Measurements from ENCODE around the gene IFT88. TPM values are rescaled to one million over a fixed set of nuclear protein-coding genes. Genes with fewer than 3 reads are reported as not detected.

Gene IFT88
- total RNA-seq, 1 experiment from 2014 or later: 5.2 TPM

GRCh38 chr13:20714563-20715329 is 147.8 kb downstream of the IFT88 start:
- Histone ChIP-seq H3K4ac (ENCODE audit: low read depth, low read length) (no peak overlapping the region), H3T11ph (ENCODE audit: low read length) (no peak overlapping the region), H4K91ac (ENCODE audit: insufficient read length, low read depth, low read length) (no peak overlapping the region), H3K18ac (ENCODE audit: insufficient read length, low read depth, low read length) (no peak overlapping the region), H3K14ac (ENCODE audit: insufficient read depth, low read length) (no peak overlapping the region; the same call in 1 of the 2 replicates), H3K27me3 (ENCODE audit: insufficient read depth, low read length) (no peaks in the 10 kb centered on the region), H3K23me2 (ENCODE audit: insufficient read length, low read depth, low read length, poor library complexity, severe bottlenecking) (no peaks in the 10 kb centered on the region), H3K4me1 (ENCODE audit: insufficient read depth, low read length) (no peaks in the 10 kb centered on the region), H2BK12ac (ENCODE audit: insufficient read length, low read depth, low read length) (no peak overlapping the region), H4K20me1 (ENCODE audit: control insufficient read depth, insufficient read depth, insufficient read length) (no peaks in the 10 kb centered on the region), H3K23ac (ENCODE audit: insufficient read length, low read depth, low read length) (no peak overlapping the region), H4K8ac (replicated peaks; ENCODE audit: insufficient read length, low read depth, low read length) (no peak overlapping the region), H3K27ac (ENCODE audit: insufficient read length, low read depth, low read length) (no peak overlapping the region), H2BK120ac (ENCODE audit: low read depth, low read length, poor library complexity, severe bottlenecking) (no peak overlapping the region), H3K79me2 (ENCODE audit: insufficient read depth, low read length) (no peaks in the 10 kb centered on the region), H2AFZ (ENCODE audit: low read length) (no peak overlapping the region), H3K79me1 (ENCODE audit: insufficient read depth, low read depth, low read length, poor library complexity, severe bottlenecking) (no peaks in the 10 kb centered on the region), H4K5ac (ENCODE audit: insufficient read length, low read depth, low read length) (no peak overlapping the region), H2AK5ac (ENCODE audit: insufficient read length, low read length) (no peak overlapping the region), H3K4me2 (ENCODE audit: insufficient read depth, insufficient read length, low read length) (no peak overlapping the region), H3K9me3 (ENCODE audit: control insufficient read depth, low read depth, low read length) (no peaks in the 10 kb centered on the region), H3K9ac (ENCODE audit: extremely low read depth, insufficient read length, low read length) (no peak overlapping the region), H3K56ac (ENCODE audit: insufficient read length, low read depth, low read length) (no peak overlapping the region), H2BK5ac (ENCODE audit: insufficient read length, low read length) (no peak overlapping the region), H2BK15ac (ENCODE audit: low read depth, low read length) (no peak overlapping the region), H2BK20ac (ENCODE audit: low read depth, low read length, poor library complexity, severe bottlenecking) (no peak overlapping the region)
- Mint-ChIP-seq H3K9me3 (peaks cover 0 to 2% of the 10 kb centered on the region in 2 experiments; a peak in 1 of 5 replicates), H3K27ac (no peak overlapping the region), H3K36me3 (ENCODE audit: insufficient read depth in 1 of 3, low read depth in 3 of 3) (no peaks in the 10 kb centered on the region), H3K4me1 (peaks cover 32 to 35% of the 10 kb centered on the region in 2 experiments), H3K4me3 (no peak overlapping the region), H3K27me3 (ENCODE audit: low read depth) (peaks cover 32% of the 10 kb centered on the region)
- no CpG with 5 or more reads among the region's 9 CpGs for WGBS (ENCODE audit: extremely low coverage, insufficient read length, low lambda C conversion rate)
- no peak for DNase-seq
- no peak for TF ChIP-seq CTCF (conservative IDR thresholded peaks at IDR 0.05)

All from H9 (cell line).